GM12878 (cell line): Measurements from ENCODE around the gene DISC1. TPM values are rescaled to one million over a fixed set of nuclear protein-coding genes. Genes with fewer than 3 reads are reported as not detected.

ENCODE experiments used
- ATAC-seq: fragments of 200-7000 bp; cut with Tn5 transposase; 3 replicates; pipeline ENCODE4 v1.9.1; 2020; ENCODE audit warnings: mild to moderate bottlenecking, moderate library complexity
- BruUV-seq: library from RNA; stranded (reverse); fragments of 400-500 nt; replicated peaks from 2 replicates; lab custom pipeline; 2021; lab: Mats Ljungman, UMichigan
- CTCF ChIA-PET: fragments of 300-600 bp; sonication (Branson Sonifier 250); formaldehyde crosslinking; extraction: SDS; loops from one replicate; lab custom pipeline; 2021; ENCODE audit warnings: inconsistent platforms; lab: Yijun Ruan, JAX
- POLR2A ChIA-PET: fragments of 350-600 bp; formaldehyde crosslinking; extraction: SDS; loops from one replicate; lab custom pipeline; 2021; ENCODE audit warnings: inconsistent platforms; lab: Charles Lee
- RAD21 ChIA-PET: fragments of 300-600 bp; sonication (Branson Sonifier 250); formaldehyde crosslinking; loops from one replicate; lab custom pipeline; 2023; ENCODE audit warnings: antibody characterized with exemption; ENCODE audit not compliant: unreplicated experiment; lab: Charles Lee
- SMC1A ChIA-PET: fragments of 300-600 bp; sonication (Branson Sonifier 250); formaldehyde crosslinking; loops from one replicate; lab custom pipeline; 2023; ENCODE audit not compliant: unreplicated experiment, uncharacterized antibody; lab: Charles Lee
- DNase-seq: peaks from one replicate; pipeline ENCODE4 v3.0.0-alpha.2; 2011; ENCODE audit warnings: low read depth, low spot score
- FAIRE-seq: peaks from 3 replicates; lab custom pipeline; 2011; peaks lifted over from hg19 to GRCh38; lab: Jason Lieb, UNC
- H2AFZ ChIP-seq: 2 replicates; pipeline ENCODE4 v1.6.0; 2011; ENCODE audit warnings: low read depth, low read length, control low read depth; ENCODE audit not compliant: control insufficient read depth
- H3K27ac ChIP-seq: 2 replicates; pipeline ENCODE4 v1.5.1; 2011; ENCODE audit warnings: control low read depth; ENCODE audit not compliant: control insufficient read depth, insufficient read depth
- H3K27me3 ChIP-seq, 2 experiments: replicated peaks in 1 of 2; 2 replicates each; pipeline versions ENCODE4 v1.6.0 to v1.6.1; 2011; ENCODE audit warnings: low read length in 1 of 2; ENCODE audit not compliant: control insufficient read depth in 2 of 2, insufficient read depth in 2 of 2
- H3K36me3 ChIP-seq, 2 experiments: 2 replicates each; pipeline ENCODE4 v1.5.1; 2011; ENCODE audit warnings: low read length in 1 of 2; ENCODE audit not compliant: control insufficient read depth in 2 of 2, insufficient read depth in 2 of 2
- H3K4me1 ChIP-seq: 2 replicates; pipeline ENCODE4 v1.6.1; 2011; ENCODE audit warnings: mild to moderate bottlenecking, low read length, moderate library complexity, mixed read lengths; ENCODE audit not compliant: control insufficient read depth, insufficient read depth
- H3K4me2 ChIP-seq: 2 replicates; pipeline ENCODE4 v1.6.0; 2011; ENCODE audit warnings: control low read depth; ENCODE audit not compliant: control insufficient read depth, insufficient read depth
- H3K4me3 ChIP-seq: fragments of 200-600 bp; sonication (generic); 2 replicates; pipeline ENCODE4 v1.5.1; 2016
- H3K79me2 ChIP-seq: 2 replicates; pipeline ENCODE4 v1.6.0; 2011; ENCODE audit warnings: low read length; ENCODE audit not compliant: control insufficient read depth, insufficient read depth
- H3K9ac ChIP-seq: 2 replicates; pipeline ENCODE4 v1.8.0; 2011; ENCODE audit warnings: low read length, control low read depth, mixed read lengths; ENCODE audit not compliant: control insufficient read depth, insufficient read depth
- H3K9me3 ChIP-seq: replicated peaks from 3 replicates; pipeline ENCODE4 v1.5.1; 2011; ENCODE audit warnings: mild to moderate bottlenecking, low read length; ENCODE audit not compliant: control insufficient read depth, insufficient read depth
- H4K20me1 ChIP-seq: 2 replicates; pipeline ENCODE4 v1.6.0; 2011; ENCODE audit not compliant: control insufficient read depth, insufficient read depth
- ATF2 ChIP-seq: IDR thresholded peaks from 2 replicates; pipeline ENCODE4 v1.6.1; 2012; ENCODE audit warnings: low read length, inconsistent platforms
- CBX3 ChIP-seq: fragments of 200-600 bp; sonication (generic); IDR thresholded peaks from 2 replicates; pipeline ENCODE4 v1.6.1; 2016; ENCODE audit warnings: low read depth, borderline replicate concordance
- CEBPZ ChIP-seq: fragments of 150-350 bp; IDR thresholded peaks from 2 replicates; pipeline ENCODE4 v1.6.1; 2016; ENCODE audit warnings: low read depth, low read length
- CHD1 ChIP-seq: IDR thresholded peaks from 2 replicates; pipeline ENCODE4 v1.6.1; 2012; ENCODE audit warnings: low read depth, low read length, improper control_type of control experiment
- GATAD2B ChIP-seq: fragments of 450-650 bp; conservative IDR thresholded peaks from 2 replicates; pipeline ENCODE4 v1.6.1; 2017; ENCODE audit warnings: low read depth, mild to moderate bottlenecking, moderate library complexity
- JUND ChIP-seq: IDR thresholded peaks from 2 replicates; pipeline ENCODE4 v1.6.1; 2012; ENCODE audit warnings: low read depth, mild to moderate bottlenecking, low read length, improper control_type of control experiment, moderate library complexity
- NR2C1 ChIP-seq: fragments of 450-650 bp; IDR thresholded peaks from 2 replicates; pipeline ENCODE4 v1.6.1; 2017; ENCODE audit warnings: antibody characterized with exemption, mild to moderate bottlenecking, moderate library complexity
- PKNOX1 ChIP-seq: fragments of 450-650 bp; IDR thresholded peaks from 2 replicates; pipeline ENCODE4 v1.6.1; 2016; ENCODE audit warnings: mild to moderate bottlenecking
- SMC3 ChIP-seq: IDR thresholded peaks from 2 replicates; pipeline ENCODE4 v1.6.1; 2011; ENCODE audit warnings: low read length, improper control_type of control experiment, borderline replicate concordance
- TAF1 ChIP-seq: IDR thresholded peaks from 2 replicates; pipeline ENCODE4 v1.6.1; 2011; ENCODE audit warnings: mild to moderate bottlenecking, low read depth, low read length, borderline replicate concordance
- TCF7 ChIP-seq: IDR thresholded peaks from 2 replicates; pipeline ENCODE4 v1.6.1; 2014; ENCODE audit warnings: antibody characterized with exemption, borderline replicate concordance
- ZNF384 ChIP-seq: IDR thresholded peaks from 2 replicates; pipeline ENCODE4 v1.6.1; 2012; ENCODE audit warnings: low read depth, mild to moderate bottlenecking, low read length, improper control_type of control experiment, borderline replicate concordance
- ZNF622 ChIP-seq: fragments of 450-650 bp; IDR thresholded peaks from 2 replicates; pipeline ENCODE4 v1.6.1; 2017; ENCODE audit warnings: mild to moderate bottlenecking, inconsistent platforms
- WGBS: methylation state at CpG from one replicate; pipeline ENCODE4 v1.1.6; 2016; ENCODE audit warnings: low lambda C conversion rate; ENCODE audit not compliant: insufficient replicate concordance, insufficient coverage; ENCODE audit errors: missing lambda C conversion rate; 5-methylcytosine and 5-hydroxymethylcytosine counted together
- in situ Hi-C: fragments of 300-500 bp; cut with MboI; formaldehyde crosslinking; loops from 9 replicates; pipeline ENCODE4 v1.14.3; 2018; ENCODE audit warnings: mixed read lengths
- intact Hi-C: fragments of 100-400 bp; cut with micrococcal nuclease; formaldehyde crosslinking; loops from one replicate; pipeline ENCODE4 v1.14.2; 2022; ENCODE audit not compliant: unreplicated experiment
- polyA plus RNA-seq, 11 experiments: library from polyadenylated mRNA; depleted of rRNA in 4 of 11; unstranded in 6 of 11; stranded (reverse) in 5 of 11; fragments of >200 nt; fragmentation: Nextera tagmentation in 4 of 11; fragmentation: Illumina TruSeq in 1 of 11; extraction: Ambion mirVana in 4 of 11; extraction: Trizol in 1 of 11; gene quantifications; 1 replicate in 1 of 11; 2 replicates in 10 of 11; pipeline versions ENCODE4 v1.2.1 to v1.2.3, GENCODE V29; 2011 to 2016; ENCODE audit warnings: inconsistent platforms in 2 of 11, missing spikeins in 2 of 11, low read depth in 1 of 11
- total RNA-seq, 4 experiments: library from RNA; depleted of rRNA in 3 of 4; stranded (reverse); fragments of >200 nt in 3 of 4; fragmentation: Illumina TruSeq in 1 of 4; extraction: Trizol in 1 of 4; gene quantifications; 2 replicates each; pipeline versions ENCODE4 v1.2.1 to v1.2.3, GENCODE V29; 2013 to 2021
- TF ChIP-seq, protein P1 (sequence below): fragments of 450-650 bp; formaldehyde crosslinking; IDR thresholded peaks from 2 replicates; pipeline ENCODE4 v1.4.0; 2020; ENCODE audit warnings: mild to moderate bottlenecking, moderate library complexity

The DISC1 gene
- total and polyA plus RNA-seq, 10 of the 15 experiments (the other 5 are each of a cell fraction or from before 2014, with no cell fraction given): 0.05 to 0.72 (median 0.19) TPM; not detected in 1

- ChIA-PET CTCF (no interaction called here), RAD21 (no interaction called here), SMC1A (interaction anchor here (0.6 kb wide), 1 partner anchor 20 kb away, joined by 3 read pairs; no protein-coding TSS in a partner anchor), POLR2A (no interaction called here)
- Histone ChIP-seq H3K27me3 (no peaks in the 10 kb centered on the region), H2AFZ (no peak overlapping the region), H3K9ac (no peak overlapping the region), H3K36me3 (no peaks in the 10 kb centered on the region), H4K20me1 (no peaks in the 10 kb centered on the region), H3K27ac (no peak overlapping the region), H3K4me3 (no peak overlapping the region), H3K4me1 (no peaks in the 10 kb centered on the region), H3K79me2 (no peaks in the 10 kb centered on the region), H3K9me3 (no peaks in the 10 kb centered on the region), H3K4me2 (no peak overlapping the region)
- FAIRE-seq (no peak), ATAC-seq (no peak), DNase-seq (no peak)
- intact Hi-C loops (no loop called here), in situ Hi-C loops (no loop called here)
- 17% methylated on average over 10 of the region's 10 CpGs for WGBS
- BruUV-seq: no TSS peak
- TF ChIP-seq, protein P1, sequence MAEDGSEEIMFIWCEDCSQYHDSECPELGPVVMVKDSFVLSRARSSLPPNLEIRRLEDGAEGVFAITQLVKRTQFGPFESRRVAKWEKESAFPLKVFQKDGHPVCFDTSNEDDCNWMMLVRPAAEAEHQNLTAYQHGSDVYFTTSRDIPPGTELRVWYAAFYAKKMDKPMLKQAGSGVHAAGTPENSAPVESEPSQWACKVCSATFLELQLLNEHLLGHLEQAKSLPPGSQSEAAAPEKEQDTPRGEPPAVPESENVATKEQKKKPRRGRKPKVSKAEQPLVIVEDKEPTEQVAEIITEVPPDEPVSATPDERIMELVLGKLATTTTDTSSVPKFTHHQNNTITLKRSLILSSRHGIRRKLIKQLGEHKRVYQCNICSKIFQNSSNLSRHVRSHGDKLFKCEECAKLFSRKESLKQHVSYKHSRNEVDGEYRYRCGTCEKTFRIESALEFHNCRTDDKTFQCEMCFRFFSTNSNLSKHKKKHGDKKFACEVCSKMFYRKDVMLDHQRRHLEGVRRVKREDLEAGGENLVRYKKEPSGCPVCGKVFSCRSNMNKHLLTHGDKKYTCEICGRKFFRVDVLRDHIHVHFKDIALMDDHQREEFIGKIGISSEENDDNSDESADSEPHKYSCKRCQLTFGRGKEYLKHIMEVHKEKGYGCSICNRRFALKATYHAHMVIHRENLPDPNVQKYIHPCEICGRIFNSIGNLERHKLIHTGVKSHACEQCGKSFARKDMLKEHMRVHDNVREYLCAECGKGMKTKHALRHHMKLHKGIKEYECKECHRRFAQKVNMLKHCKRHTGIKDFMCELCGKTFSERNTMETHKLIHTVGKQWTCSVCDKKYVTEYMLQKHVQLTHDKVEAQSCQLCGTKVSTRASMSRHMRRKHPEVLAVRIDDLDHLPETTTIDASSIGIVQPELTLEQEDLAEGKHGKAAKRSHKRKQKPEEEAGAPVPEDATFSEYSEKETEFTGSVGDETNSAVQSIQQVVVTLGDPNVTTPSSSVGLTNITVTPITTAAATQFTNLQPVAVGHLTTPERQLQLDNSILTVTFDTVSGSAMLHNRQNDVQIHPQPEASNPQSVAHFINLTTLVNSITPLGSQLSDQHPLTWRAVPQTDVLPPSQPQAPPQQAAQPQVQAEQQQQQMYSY (CRISPR knock-in tag): no peak
- no peak for TF ChIP-seq TCF7
- no peak for TF ChIP-seq CBX3
- no peak for TF ChIP-seq CEBPZ
- no peak for TF ChIP-seq ZNF384
- no peak for TF ChIP-seq NR2C1
- TF ChIP-seq TAF1: no peak
- no peak for TF ChIP-seq SMC3
- TF ChIP-seq JUND: no peak
- TF ChIP-seq ZNF622: no peak
- TF ChIP-seq ATF2: no peak
- TF ChIP-seq PKNOX1: no peak
- no peak for TF ChIP-seq GATAD2B
- TF ChIP-seq CHD1: no peak
Observed at GRCh38 chr1:232057217-232057895, 430.8 kb downstream of the DISC1 start.
